SKM-1 treated with dmso at 0.1 percent for 144 hours (cell line): ENCODE results near the gene BPIFB3.

Experiments
- DNase-seq: peaks from one replicate; lab custom pipeline; 2025; ENCODE audit not compliant: unreplicated experiment; lab: John Stamatoyannopoulos, UW

BPIFB3 gene

DNA sequence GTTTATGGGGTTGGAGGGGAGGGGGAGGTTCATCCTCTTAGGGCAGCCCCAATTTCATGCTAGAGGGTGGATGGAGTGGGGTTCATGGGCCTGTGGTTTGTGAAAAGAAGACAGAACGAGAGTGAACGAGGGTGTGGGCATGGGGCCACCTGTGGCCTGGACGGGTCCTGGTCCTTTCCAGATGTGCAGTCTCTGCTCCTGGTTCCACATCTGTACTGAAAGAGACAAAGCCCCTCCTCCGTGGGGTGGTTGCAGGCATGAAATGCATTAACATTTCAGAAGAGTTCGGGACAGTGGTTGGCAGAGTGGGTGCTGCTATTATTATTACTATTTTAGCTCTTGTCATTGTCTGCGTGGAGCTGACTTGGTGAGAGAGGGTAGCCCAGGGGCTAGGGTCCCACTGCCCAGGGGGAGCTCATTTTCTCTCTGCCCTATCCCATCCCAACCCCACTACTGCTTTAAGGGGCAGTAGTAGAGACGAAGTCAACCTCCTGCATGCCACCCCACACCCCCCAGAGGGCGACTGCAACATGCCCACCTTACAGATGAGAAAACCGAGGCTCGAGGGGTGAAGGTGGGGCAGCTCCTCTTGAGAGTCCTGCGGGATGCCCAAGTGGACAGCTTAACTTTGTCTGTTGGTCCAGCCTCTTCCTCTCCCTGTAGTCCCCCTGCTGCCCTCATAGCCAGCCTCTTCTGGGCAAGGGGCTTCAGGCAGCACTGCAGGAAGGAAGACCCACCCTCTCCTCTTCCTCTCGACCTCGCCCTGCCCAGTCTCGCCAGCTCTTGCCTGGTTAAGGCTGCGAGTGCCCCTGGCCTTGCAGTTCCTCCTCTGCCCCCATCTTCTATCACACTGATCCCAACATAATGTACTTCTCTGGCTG lies 37.8 kb upstream of the BPIFB3 start:
- no peak for DNase-seq

DNA sequence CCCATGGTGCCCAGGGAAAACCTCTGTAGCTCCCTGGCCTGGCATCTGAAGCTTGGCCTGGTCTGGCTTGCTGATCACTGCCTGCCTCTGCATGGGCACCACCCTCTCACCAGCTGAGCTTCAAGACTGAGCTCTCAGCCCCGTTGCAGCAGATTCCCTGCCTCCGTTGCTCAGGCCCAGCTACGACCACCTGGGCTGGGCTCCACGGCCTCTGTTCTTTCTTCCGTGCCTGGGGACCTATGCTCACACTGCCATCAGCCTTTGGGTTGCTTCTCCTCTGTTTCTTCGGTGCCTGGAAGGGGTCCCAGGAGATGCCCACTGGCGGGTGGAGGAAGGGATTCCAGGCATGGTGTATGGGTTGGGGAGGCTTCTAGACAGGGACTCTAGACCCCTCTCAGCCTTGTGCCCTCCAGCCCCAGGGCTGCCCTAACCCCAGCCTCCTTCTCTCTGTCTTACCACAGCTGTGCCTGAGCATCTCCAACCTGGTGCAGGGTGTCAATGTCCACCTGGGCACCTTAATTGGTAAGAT lies 37.1 kb upstream of the BPIFB3 start:
- no peak for DNase-seq

GRCh38 chr20:33017542-33017941 lies 36.2 kb upstream of the BPIFB3 start:
- DNase-seq: no peak

GRCh38 chr20:33018169-33018931 lies 35.4 kb upstream of the BPIFB3 start:
- DNase-seq: no peak

DNA sequence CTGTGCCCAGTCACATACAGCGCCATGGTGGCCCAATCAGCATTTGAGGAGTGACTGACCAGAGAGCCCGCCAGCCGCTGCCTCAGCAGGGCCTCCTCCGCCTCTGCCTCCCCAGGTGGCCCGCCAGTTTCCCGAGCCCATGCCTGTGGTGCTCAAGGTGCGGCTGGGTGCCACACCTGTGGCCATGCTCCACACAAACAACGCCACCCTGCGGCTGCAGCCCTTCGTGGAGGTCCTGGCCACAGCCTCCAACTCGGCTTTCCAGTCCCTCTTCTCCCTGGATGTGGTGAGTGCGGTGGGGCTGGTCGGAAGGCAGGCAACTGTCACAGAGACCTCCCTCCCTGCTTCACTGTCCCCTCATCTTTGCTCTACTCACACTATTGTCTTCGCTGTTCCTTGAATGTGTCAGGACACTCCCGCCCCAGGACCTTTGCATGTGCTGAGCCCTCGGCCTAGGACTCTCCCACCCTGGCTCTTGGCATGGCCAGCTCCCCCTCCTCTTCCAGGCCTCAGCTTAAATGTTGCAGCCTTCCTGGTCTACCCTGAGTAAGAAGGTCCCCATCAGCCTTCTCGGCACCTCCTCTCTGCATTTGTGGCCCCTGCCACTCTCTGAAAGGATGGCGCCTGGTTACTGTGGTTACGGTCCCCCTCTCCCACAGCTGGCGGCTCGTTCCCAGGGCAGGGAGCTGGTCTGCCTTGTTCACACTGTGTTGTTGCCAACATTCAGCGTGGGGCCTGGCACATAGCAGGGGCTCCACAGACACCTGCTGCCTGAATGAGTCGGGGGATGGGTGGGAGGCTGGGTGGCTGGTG lies 34.0 kb upstream of the BPIFB3 start:
- DNase-seq: no peak

GRCh38 chr20:33020278-33021161 lies 33.2 kb upstream of the BPIFB3 start:
- no peak for DNase-seq

DNA sequence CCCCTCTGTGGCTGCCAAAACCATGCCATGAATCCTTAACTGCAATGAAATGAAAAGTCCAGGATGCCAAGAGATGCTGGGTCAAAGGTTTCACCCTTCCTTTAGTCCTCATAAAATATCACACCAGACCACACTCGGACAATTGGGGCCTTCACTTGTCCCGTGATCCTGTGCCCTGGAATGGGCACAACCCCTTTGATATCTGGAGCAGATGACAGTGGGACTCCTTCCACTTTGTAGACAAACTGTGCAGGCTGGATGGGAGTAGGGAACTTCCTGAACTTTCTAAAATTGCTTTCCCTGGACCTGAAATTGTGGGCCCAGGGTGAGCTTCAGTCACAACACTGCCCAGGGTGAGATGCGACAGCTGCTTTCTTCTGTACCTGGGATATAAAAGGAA lies 31.8 kb upstream of the BPIFB3 start:
- DNase-seq: no peak

DNA sequence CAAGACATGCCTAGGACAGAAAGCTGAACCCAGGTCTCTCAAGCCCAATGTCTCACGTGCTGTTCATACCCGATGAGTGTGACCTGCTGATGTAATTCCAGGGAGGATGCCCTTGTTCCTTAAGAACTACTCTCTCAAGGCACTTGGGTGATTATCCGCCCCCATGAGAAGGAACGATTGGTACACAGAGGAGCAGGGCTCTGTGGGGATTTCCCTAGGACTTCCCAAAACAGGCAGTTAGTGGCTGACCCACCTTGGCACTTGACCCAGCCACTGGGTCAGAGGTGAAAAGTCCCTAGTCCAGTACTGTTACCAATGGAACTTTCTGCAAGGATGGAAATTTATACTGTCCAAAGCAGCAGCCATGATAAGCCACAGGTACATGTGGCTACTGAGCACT lies 31.4 kb upstream of the BPIFB3 start:
- DNase-seq: no peak

DNA sequence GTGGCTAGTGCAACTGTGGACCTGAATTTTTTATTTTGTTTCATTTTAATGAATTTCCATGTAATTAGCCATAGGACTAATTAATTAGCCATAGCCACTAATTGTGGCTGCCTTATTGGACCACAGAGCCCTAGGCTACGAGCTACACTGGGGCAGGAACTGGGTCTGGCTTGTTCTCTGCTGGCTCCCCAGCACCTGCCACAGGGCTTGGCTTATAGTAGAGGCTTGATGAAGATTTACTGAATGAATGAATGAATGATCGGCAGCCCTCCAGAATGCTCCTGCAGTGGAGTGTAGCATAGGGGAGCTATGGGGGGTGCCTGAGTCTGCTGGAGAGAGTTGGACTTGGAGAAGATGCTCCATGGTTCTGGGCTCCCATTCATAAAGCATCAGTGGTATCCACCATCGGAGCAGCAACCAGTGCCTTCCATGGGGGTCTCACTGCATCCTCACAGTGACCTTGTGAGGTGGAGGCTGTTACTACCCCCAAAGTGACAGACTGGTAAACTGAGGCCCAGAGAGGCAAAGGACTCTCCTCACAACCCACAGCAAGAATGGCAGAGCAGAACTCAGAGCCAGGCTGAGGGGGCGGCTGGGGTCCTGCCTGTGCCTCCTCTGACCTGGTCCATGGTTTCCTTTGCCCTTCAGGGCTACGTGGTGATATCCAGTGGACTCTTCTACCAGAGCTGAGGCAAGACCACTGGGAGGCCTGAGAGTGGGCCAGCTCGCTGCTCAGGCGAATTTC lies 30.8 kb upstream of the BPIFB3 start:
- DNase-seq: no peak

- DNase-seq: no peak
These were observed 30.1 kb upstream of the BPIFB3 start for GRCh38 chr20:33023439-33024242.

- DNase-seq: no peak
These were observed 29.5 kb upstream of the BPIFB3 start for GRCh38 chr20:33024243-33024560.

DNA sequence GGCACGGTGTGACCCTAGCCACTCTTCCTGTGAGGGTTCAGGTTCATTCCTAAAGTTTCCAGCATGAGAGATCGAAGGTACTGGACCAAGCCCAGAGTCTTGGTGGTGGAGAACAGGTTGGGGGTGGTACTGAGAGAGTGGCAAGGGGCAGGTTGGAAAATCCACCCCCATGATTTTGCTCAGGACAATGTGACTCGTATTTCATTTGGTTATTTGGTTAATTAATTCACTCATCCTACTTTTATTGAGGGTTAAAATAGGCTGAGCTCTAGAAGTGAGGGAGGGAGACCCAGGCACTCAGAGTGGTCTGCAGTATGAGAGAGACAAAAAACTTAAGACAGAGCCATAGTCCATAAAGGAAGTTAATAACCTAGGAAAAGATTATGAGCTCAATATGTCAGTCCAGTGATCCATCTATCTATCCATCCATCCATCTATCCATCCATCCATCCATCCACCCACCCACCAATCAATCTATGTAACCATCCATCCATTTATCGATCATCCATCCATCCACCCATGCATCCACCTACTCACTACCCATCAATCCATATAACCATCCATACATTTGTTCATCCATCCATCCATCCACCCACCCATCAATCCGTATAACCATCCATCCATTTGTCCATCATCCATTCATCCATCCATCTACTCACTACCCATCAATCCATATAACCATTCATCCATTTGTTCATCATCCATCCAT lies 28.9 kb upstream of the BPIFB3 start:
- DNase-seq: no peak

GRCh38 chr20:33025318-33025876 lies 28.3 kb upstream of the BPIFB3 start:
- DNase-seq: no peak

DNA sequence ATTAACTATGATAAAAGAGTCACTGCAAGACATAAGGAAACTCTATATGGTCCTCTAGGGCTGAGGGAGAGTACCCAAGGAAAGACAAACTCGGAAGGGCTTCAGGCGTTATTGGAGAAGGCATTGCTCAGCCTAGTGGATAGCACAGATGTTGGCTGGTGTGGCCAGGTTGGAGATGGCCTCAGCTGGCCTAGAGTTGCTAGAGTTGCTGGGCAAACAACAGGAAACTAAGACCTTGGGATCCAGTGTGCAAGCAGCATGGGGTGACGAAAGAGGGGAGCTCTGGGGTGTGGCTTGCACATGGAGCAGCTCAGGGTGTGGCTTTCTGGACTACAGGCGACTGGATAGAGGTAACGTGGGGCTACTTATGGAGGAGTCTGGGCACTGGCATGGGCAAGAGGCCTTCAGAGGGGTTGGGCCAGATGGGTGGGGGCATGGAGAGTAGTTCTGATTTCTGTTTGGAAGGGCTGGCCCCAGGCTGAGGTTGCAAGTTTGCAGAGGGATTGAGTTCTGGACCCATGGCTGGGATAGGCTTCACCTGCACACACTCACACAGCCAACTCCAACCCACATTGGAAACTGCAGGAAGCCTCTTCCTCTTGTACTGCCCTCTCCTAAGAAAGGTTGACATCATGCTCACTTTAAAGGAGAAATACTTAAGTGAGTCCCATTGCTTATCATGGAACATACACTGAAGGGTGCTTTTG lies 27.5 kb upstream of the BPIFB3 start:
- DNase-seq: no peak

DNA sequence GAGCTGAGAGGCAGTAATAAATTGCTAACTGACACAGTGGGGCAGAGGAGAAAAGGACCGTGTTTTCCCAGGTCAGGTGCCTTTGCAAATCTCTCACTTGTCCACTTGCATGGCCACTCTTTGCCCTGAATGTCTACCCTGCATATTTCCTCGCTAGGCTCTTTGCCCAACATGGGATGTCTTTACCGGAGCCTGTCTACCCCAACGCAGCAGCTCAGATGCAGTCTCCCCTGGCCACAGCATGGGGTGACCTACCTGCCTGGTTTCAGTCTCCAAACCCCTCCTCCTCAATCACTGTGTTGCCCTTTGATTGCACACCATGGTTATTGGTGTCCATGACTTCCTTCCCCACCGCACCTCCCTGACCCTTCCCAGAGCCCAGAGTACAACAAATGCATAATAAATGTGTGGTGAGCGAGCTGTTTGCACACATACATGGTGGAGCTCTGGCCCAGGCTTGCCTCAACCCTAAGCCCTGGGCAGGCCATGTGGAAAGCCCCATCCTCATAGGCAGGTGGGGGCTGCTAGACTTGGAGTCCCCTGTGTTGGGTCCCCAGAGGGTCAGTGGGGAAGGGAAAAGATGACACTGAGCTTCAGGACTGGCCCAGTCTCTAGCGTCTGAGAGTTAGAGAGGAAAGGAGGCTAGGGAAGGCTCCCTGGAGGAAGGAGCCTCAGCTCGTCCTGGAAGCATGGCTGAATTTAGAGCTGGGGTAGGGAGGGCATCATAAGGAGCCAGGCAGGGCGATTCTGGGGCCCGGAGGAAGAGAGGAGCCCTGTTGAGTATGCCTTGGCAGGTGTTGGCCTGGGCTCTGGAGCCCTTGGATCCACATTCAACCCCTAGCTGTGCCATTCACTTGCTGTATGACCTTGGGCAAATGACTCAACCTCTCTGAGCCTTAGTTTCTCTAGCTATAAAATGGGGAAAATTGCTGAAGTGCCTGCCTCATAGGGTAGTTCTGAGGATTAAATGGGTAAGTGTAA lies 26.6 kb upstream of the BPIFB3 start:
- no peak for DNase-seq
